Right lobe of liver (tissue), 4 donors: ENCODE results near the gene PIGL.

ENCODE experiments used
- CTCF ChIP-seq, 4 donors: fragments of 200-600 bp in 3 of 4; fragments of 450-650 bp in 1 of 4; IDR thresholded peaks; one replicate each; pipeline versions ENCODE4 v1.5.1 to v1.8.0; 2016 to 2022; ENCODE audit warnings: antibody characterized with exemption in 4 of 4, mild to moderate bottlenecking in 2 of 4
- POLR2A ChIP-seq: fragments of 450-650 bp; IDR thresholded peaks from one replicate; pipeline ENCODE4 v1.6.1; 2017; ENCODE audit warnings: antibody characterized with exemption, mild to moderate bottlenecking
- donor health status: DM: no; HTN: no; CAD: no.
- donor health status: DM: no; HTN: no; CAD: no.
- donor health status: DM: no; HTN: yes; CAD: no.

- no peak for TF ChIP-seq POLR2A
- TF ChIP-seq CTCF (IDR thresholded peaks at IDR 0.05): no peak
Observed at GRCh38 chr17:16250635-16251034, 33.6 kb downstream of the PIGL start.
